HEK293 (cell line): ENCODE measurements around the gene RBBP8NL.

Source experiments
- GLI2 ChIP-seq: fragments of 450-650 bp; formaldehyde crosslinking; IDR thresholded peaks from 2 replicates; pipeline ENCODE4; 2017; ENCODE audit warnings: missing biosample characterization, missing genetic modification characterization, low read depth, borderline replicate concordance
- GLIS1 ChIP-seq: fragments of 450-650 bp; formaldehyde crosslinking; IDR thresholded peaks from 2 replicates; pipeline ENCODE4 v1.5.1; 2016; ENCODE audit warnings: missing biosample characterization, missing genetic modification characterization
- GLIS2 ChIP-seq: fragments of 450-650 bp; formaldehyde crosslinking; IDR thresholded peaks from 2 replicates; pipeline ENCODE4 v1.5.1; 2016; ENCODE audit warnings: missing biosample characterization, missing genetic modification characterization
- HOXC10 ChIP-seq: sonication (generic); formaldehyde crosslinking; IDR thresholded peaks from 2 replicates; pipeline ENCODE4 v1.8.1; 2023; ENCODE audit warnings: mild to moderate bottlenecking, missing genetic modification reagents
- PBX3 ChIP-seq: sonication (generic); formaldehyde crosslinking; IDR thresholded peaks from 2 replicates; pipeline ENCODE4 v1.8.1; 2022; ENCODE audit warnings: mild to moderate bottlenecking, moderate library complexity, missing genetic modification reagents
- PRDM1 ChIP-seq: fragments of 450-650 bp; formaldehyde crosslinking; IDR thresholded peaks from 2 replicates; pipeline ENCODE4; 2016; ENCODE audit warnings: missing biosample characterization, missing genetic modification characterization
- PRDM6 ChIP-seq: fragments of 450-650 bp; formaldehyde crosslinking; IDR thresholded peaks from 2 replicates; pipeline ENCODE4 v1.5.1; 2017; ENCODE audit warnings: missing biosample characterization, missing genetic modification characterization
- SP3 ChIP-seq: fragments of 450-650 bp; formaldehyde crosslinking; IDR thresholded peaks from 2 replicates; pipeline ENCODE4 v1.5.1; 2016; ENCODE audit warnings: missing biosample characterization, missing genetic modification characterization
- ZBTB11 ChIP-seq: fragments of 450-650 bp; formaldehyde crosslinking; conservative IDR thresholded peaks from 2 replicates; pipeline ENCODE4 v1.5.1; 2016; ENCODE audit warnings: low read depth, missing biosample characterization, missing genetic modification characterization
- ZNF2 ChIP-seq: fragments of 450-650 bp; formaldehyde crosslinking; IDR thresholded peaks from 2 replicates; pipeline ENCODE4 v1.5.1; 2016; ENCODE audit warnings: missing biosample characterization, missing genetic modification characterization
- ZNF514 ChIP-seq: fragments of 450-650 bp; formaldehyde crosslinking; IDR thresholded peaks from 2 replicates; pipeline ENCODE4 v1.5.1; 2016; ENCODE audit warnings: missing biosample characterization, missing genetic modification characterization
- ZNF518A ChIP-seq: fragments of 450-650 bp; formaldehyde crosslinking; conservative IDR thresholded peaks from 2 replicates; pipeline ENCODE4 v1.5.1; 2016; ENCODE audit warnings: low read depth, missing biosample characterization, missing genetic modification characterization
- ZNF624 ChIP-seq: fragments of 450-650 bp; formaldehyde crosslinking; IDR thresholded peaks from 2 replicates; pipeline ENCODE4 v1.5.1; 2017; ENCODE audit warnings: missing biosample characterization, missing genetic modification characterization
- ZNF692 ChIP-seq: fragments of 450-650 bp; formaldehyde crosslinking; IDR thresholded peaks from 2 replicates; pipeline ENCODE4 v1.5.1; 2016; ENCODE audit warnings: missing biosample characterization, missing genetic modification characterization
- ZNF76 ChIP-seq: fragments of 450-650 bp; formaldehyde crosslinking; IDR thresholded peaks from 2 replicates; pipeline ENCODE4; 2016; ENCODE audit warnings: low read depth, missing biosample characterization, missing genetic modification characterization, borderline replicate concordance

Gene RBBP8NL

GRCh38 chr20:62386383-62387218 is 40.7 kb downstream of the RBBP8NL start, which contains the start of gene RPS21 (continued):
- peak; percentile 93 for TF ChIP-seq ZBTB11 (tag by site-specific recombination)
- 0 out of 2 replicates have a peak, but pooled peaks have one; percentile 15 for TF ChIP-seq ZNF2 (tag by site-specific recombination)
- TF ChIP-seq GLIS1 (tag by site-specific recombination): peak; percentile 93
- no peak for TF ChIP-seq ZNF514 (tag by site-specific recombination)
- peak; percentile 96 for TF ChIP-seq ZNF518A
- TF ChIP-seq HOXC10 (CRISPR knock-in tag): no peak
- no peak for TF ChIP-seq ZNF624
- TF ChIP-seq ZNF692 (tag by site-specific recombination): peak; percentile 51; the same call in 1 of the 2 replicates
- peak; percentile 82 for TF ChIP-seq SP3 (tag by site-specific recombination)
- peak; percentile 100 for TF ChIP-seq GLIS2
- TF ChIP-seq PRDM6 (tag by site-specific recombination): no peak
- TF ChIP-seq GLI2: no peak
- TF ChIP-seq ZNF76: peak; percentile 60; the same call in 1 of the 2 replicates
- peak; percentile 66; the same call in 1 of the 2 replicates for TF ChIP-seq PBX3 (CRISPR knock-in tag)
- no peak for TF ChIP-seq PRDM1 (tag by site-specific recombination)
